ELF-1 (cell line): ENCODE data around the gene DEUP1.
"Not testable (repeated sequence)": the region's sequence is repeated elsewhere in the genome, so short reads cannot be mapped to it uniquely, and the experiment has no call there.

Source experiments
- DNase-seq: peaks from one replicate; pipeline ENCODE4 v3.0.0-alpha.2; 2016; ENCODE audit warnings: low read depth, low spot score

Gene DEUP1

DNA sequence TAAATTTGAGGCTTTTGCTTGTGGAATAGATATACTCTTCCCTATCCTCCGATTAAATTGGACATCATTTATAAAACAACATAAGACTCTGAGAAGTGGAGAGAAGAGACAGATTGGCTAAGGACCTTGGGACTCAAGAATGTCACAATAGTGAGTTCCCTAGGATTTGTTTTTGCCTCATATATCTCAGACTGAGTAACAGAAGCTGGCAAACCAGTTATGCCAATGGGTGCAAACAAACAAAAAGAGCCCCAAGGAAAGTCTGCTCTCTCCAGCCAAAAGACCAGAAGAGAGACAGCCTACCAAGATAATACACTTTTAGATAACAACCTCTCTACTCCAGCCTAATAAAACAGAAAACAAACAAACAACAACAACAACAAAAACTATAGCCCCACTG, 28.9 kb downstream of the DEUP1 start:
- DNase-seq, result no peak

DNA sequence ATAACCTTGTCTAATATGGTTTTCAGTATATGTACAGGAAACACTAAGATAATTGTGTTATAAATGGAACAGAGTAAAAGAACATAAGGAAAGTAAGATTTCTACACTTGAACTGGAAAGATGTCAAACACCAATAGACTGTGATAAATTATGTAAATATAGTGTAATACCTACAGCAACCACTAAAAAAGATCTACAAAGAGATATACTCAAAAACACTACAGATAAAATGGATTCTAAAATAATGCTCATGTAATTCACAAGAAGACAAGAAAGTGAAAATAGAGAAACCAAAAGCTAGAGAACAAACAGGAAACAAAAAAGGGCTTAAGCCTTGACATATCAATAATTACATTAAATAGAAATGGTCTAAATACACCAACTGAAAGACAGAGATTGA, 30.9 kb downstream of the DEUP1 start:
- no peak for DNase-seq

DNA sequence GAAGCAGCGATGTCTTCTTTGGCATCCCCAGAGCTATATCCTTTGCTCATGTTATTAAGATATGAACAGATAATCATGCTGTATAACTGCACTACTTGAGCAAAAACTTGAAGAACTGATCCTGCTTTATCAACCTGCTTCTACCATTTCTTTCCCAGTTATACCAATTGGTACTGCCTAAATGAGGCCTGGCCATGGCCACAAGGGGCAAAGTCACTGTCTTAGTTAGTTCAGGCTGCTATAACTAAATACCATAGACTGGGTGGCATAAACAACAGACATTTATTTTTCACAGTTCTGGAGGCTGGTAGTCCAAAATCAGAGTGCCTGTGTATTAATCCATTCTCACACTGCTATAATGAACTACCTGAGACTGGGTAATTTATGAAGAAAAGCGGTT, 37.5 kb downstream of the DEUP1 start:
- DNase-seq, result no peak

DNA sequence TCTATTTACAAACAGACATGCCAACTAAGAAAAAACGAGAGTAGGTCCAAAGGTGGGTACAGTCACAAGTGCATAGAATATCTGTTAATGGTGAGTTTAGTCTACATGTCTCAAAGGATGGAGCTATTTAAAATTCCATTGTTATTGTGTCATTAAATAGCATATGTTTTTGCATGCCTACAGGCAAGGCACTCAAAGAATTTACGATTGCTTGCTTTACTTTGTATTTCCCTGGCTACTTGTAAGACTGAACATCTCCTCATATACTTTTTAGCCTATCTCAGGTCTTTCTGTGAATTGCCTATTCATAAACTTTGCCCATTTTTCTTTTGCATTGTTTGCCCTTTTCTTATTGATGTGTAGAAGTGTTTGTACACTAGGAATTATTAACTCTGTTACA, 39.7 kb downstream of the DEUP1 start:
- DNase-seq, result no peak

DNA sequence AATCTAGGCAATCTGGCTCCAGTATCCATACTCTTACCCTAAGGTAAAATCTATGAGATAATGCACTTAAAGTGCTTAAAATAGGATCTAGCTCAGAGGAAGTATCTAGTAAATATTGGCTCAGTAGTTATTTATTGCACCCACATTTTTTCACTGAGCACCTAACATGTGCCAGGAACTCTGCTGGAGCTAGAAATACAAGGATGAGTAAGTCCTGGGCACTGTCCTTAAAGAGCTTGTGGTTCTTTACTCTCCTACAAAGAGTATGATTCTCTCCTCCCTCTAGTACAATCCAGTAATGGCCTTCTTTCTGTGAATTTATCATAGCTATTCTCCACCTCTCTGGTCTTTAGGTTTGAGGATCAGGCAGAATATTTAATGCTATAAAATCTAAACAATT, 59.2 kb downstream of the DEUP1 start:
- no peak for DNase-seq

DNA sequence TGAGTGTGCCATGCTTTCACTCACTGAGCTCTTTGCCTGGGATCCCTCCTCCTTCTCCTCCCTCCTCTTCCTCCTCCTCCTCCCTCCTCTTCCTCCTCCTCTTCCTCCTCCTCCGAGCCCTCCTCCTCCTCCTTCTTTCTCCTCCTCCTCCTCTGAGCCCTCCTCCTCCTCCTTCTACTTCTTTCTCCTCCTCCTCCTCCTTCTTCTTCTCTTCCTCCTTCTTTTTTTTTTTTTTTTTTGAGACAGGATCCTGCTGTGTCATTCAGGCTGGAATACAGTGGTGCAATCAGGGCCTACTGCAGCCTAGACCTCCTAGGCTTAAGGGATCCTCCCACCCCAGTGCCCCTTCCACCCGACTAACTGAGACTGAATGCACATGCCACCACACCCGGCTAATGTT, 62.3 kb downstream of the DEUP1 start:
- peak; percentile 16 for DNase-seq

DNA sequence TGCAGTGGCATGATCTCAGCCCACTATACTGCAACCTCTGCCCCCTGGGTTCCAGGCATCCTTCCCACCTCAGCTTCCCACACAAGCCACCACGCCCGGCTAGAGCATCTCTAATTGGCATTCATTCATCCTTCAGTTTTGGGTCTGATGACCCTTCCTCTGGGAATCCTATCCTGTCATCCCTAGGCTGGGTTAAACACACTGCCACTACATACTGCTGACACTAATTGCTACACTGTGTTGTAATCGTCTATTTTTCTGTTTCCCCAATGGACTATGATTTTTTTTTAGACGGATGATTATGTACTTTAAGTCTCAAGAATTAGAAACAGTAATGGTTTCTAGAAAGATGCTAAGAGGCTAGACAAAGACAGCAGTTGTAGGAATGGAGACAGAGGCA, 62.8 kb downstream of the DEUP1 start:
- no peak for DNase-seq

DNA sequence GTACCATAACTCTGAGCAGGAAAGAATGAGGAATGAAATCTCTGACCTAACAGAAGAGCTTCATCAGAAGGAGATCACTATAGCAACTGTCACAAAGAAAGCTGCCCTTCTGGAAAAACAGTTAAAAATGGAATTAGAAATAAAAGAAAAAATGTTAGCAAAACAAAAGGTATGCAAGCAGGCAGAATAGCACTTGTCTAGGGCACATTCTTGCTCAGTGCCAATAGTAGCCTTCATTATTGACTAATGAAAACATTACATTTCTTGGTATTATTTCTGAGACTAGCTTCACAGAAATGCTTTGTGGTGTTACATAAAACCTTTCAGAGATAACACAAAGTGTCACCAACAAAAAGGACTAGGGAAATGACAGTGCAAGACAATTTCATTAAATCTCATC, 63.9 kb downstream of the DEUP1 start:
- no peak for DNase-seq

DNA sequence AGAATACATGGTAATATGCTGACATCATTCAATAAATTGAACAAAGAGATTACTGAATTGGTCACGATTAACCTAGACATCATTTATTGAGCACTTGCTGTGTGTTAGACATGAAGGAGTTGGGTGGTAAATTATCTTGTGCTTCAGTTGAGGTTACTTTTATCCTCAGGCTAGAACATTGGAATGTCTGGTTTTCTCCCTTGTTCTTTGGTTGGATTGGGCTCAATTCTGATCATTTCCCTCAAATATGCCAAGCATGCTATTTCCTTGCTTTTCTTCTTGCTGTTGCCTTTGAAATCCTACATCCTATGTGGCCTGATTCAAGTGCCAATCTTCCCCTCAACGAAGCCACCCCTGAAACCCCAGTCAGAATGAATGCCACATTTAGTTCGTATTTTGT, 65.8 kb downstream of the DEUP1 start:
- DNase-seq, result peak; percentile 18

DNA sequence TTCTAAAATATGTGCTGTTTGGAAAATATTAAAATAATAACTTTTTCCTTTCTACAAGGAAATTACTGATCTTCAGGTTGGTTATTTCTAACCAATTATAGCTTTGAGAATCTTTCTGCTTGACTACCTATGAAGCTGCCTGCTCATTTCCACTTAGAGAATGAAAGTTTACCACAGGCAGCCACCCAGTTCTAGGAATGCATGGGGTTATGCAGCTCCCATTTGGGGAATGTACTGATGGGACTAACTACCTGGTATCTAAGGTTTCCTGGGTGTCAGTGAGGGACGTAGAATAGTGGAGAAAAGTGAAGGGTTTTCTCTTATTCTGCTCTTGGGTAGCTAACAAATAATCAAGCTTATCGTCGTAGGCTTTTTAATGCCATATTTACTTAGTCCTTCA, 73.4 kb downstream of the DEUP1 start:
- DNase-seq, result no peak

DNA sequence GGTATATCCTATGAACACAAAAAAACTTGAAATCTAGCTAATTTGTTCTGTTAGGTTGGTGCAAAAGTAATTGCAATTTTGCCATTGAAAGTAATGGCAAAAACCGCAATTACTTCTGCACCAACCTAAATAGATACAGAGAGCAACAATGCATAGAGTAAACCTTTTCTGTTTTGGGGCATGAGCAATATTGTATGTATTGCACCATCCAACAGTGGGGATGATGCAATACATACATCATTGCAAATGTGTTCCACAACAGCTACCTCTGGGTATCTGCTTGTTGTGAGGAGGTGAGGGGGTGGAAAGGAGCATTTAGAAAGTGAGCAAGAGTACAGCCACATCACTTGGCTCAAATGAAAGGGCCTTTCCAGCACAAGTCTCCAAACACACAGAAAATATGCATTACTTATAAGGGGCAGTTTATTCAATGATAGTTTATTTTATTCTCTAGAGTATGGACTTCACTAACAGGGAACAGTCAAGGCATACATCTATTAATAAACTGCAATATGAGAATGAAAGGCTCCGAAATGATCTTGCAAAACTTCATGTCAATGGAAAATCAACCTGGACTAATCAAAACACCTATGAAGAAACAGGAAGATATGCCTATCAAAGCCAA, 77.3 kb downstream of the DEUP1 start:
- DNase-seq, result no peak

DNA sequence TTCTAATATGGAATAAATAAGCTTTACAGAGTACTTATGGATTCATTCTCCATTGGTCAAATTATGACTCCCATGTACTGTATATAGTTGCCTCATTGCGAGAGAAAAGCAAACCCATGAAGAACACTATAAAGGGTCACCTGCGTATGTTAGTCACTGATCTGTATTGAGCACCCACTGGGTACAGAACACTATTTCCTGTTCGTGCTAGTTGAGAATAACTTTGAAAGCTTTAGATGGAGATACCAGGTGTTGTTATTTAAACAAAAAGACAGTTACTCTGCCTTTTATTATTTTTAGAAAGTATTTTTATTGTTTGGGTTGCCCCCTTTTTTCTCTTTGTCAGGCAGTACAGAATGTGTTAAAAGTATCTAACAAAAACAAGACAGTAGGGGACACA, 79.9 kb downstream of the DEUP1 start:
- DNase-seq, result no peak

DNA sequence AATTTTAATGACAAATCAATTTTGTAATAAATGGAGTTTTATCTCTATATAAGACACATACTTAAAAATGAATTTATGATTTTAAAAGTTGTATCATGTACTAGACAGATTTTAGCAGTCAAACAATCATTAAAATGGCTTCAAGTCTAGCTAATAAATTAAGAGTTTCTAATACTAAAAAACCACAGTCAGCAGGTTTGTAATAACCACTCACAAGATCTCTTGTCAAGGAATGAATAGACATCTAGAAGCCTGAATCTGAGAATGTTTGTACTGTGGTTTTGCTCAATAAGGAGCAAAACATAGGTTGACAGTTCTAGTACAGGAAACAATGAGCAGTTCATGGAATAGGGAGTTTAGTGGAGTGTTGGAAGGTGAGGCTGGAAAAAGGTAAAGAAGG, 81.2 kb downstream of the DEUP1 start:
- no peak for DNase-seq

DNA sequence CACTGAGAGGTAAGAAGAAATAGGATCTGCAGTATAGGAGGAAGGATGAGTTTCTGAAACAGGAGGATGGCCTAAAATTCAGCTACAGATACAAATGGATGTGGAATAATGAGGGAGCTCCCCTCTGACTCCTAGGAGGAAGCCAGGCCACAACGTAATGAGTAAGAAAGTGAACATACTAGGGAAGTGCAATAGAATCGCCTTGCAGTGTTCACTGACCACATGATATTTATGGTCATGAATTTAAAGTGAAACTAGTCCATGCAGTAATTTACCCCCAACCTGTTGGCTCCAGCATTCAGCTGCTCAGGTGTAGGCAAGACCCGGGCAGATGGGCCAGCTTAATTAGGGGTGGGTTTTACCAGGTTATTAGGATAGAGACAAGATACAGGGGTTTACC, 101.7 kb downstream of the DEUP1 start:
- no peak for DNase-seq

DNA sequence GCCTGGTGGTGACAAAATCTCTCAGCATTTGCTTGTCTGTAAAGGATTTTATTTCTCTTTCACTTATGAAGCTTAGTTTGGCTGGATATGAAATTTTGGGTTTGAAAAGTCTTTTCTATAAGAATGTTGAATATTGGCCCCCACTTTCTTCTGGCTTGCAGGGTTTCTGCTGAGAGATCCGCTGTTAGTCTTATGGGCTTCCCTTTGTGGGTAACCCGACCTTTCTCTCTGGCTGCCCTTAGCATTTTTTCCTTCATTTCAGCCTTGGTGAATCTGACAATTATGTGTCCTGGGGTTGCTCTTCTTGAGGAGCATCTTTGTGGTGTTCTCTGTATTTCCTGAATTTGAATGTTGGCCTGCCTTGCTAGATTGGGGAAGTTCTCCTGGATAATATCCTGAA, 112.7 kb downstream of the DEUP1 start:
- DNase-seq, result not testable (repeated sequence)

DNA sequence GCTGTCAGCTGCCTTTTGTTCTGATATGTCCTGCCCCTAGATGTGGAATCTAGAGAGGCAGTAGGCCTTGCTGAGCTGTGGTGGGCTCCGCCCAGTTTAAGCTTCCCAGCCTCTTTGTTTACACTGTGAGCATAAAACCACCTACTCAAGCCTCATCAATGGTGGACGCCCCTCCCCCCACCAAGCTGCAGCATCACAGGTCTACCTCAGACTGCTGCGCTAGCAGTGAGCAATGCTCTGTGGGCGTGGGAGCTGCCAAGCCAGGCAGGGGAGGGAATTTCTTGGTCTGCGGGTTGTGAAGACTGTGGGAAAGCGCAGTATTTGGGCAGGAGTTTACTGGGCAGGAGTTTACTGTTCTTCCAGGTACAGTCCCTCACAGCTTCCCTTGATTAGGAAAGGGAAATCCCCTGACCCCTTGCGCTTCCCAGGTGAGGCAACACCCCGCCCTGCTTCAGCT, 114.1 kb downstream of the DEUP1 start:
- DNase-seq, result peak; percentile 97

DNA sequence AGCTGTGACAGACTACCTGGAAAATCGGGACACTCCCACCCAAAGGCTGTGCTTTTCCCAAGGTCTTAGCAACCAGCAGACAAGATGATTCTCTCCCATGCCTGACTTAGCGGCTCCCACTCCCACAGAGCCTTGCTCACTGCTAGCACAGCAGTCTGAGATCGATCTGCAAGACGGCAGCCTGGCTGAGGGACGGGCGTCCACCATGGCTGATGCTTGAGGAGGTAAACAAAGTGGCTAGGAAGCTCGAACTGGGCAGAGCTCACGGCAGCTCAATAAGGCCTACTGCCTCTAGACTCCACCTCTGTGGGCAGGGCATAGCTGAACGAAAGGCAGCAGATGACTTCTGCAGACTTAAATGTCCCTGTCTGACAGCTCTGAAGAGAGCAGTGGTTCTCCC, 127.7 kb downstream of the DEUP1 start:
- no peak for DNase-seq

DNA sequence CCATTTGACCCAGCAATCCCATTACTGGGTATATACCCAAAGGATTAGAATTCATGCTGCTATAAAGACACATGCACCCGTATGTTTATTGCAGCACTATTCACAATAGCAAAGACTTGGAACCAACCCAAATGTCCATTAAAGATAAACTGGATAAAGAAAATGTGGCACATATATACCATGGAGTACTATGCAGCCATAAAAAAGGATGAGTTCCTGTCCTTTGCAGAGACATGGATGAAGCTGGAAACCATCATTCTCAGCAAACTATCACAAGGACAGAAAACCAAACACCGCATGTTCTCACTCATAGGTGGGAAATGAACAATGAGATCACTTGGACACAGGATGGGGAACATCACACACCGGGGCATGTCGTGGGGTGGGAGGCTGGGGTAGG, 133.1 kb downstream of the DEUP1 start:
- DNase-seq, result not testable (repeated sequence)

DNA sequence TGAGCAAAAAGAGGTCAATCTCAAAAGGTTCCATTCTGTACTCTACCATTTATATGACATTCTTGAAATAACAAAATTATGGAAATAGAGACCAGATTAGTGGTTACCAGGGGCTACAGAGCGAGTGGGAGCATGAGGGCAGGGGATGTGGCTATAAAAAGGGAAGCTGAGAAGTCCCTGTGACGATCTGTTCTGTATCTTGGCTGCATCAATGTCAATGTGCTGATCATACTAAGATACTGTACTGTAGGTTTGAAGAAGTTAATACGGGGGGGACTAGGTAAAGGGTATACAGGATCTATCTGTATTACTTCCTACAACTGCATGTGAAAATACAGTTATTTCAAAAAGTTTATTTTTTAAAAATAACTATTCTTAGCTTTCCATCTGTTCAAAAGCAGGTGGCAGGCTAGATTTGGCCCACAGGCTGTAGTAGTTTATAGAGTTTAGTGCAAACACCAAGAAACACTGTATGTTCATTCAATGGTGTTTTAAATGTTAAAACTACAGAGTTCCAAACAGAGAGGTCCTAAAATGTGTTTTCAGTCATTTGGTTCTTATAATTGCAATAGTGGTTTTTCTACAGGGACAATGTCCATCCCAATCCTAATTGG, 134.5 kb downstream of the DEUP1 start:
- DNase-seq, result no peak

DNA sequence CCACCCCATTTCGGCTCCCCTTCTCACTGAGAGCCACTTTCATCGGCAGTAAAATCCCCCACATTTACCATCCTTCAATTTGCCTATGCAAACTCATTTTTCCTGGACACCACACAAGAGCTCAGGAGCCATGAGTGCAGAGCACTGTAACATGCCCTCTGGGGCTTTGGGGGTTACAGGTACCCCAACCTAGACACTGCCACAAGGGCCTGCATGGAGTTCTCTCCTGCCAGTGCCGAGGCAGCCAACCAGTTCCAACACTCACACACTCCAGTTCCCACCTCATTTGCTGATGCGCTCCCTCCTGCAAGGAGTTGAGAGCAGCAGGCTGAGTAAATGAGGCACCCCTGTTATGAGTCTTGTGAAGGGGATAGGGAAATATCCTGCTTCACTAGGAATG, 136.5 kb downstream of the DEUP1 start:
- DNase-seq, result no peak

DNA sequence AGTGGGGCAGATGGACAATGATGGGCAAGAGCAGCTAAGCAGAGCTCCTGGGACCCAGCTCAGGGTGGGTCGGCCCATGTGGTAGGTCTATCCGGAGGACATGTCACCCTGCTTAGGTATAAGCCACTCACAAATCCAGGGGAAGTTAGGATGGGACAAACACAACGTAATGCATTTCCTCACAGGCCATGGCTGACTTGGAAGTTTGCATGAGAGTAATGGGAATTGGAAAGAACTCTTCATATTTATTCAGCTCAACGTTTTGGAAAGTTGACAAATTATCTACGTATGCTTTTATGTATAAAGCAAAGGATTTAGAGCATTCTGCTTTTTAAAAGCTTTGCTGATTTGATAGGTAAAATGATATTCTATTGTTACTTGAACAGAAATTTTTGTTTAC, 137.7 kb downstream of the DEUP1 start:
- DNase-seq, result no peak

DNA sequence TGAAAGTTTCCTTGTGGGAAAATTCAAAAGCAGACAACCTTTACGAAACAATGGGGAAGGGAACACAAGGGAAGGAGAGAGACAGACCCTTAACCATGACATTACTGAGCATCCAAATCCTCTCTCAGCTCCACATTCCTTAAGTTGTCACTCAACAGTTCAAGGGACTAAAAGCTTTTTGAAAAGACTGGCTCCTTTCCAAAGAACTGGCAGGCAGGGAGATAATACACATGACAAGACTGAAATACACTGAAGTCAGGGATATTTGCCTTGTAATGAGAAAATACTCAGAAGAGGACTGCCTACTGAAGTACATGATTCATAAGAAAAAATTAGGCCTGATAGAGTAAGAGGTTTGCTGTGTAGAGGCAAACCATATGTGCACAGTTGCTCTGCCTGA, 143.6 kb downstream of the DEUP1 start:
- no peak for DNase-seq

DNA sequence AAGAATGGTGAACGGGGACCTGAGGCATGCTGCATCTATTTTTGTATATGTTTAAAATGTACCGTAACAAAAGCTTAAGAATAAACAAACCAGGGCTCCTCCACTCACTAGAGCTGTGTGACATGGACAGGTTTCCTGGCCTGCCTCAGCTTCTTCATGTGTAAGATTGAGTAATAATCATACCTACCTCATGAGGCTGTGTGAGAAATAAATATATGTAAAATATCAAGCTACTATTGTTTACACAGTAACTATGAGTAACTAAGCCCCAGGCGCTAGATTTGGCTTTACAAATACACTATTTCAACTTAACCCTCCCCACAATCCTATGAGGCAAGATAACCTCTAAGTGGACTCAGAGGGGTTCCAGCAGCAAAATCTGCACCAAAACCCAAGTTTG, 146.3 kb downstream of the DEUP1 start:
- no peak for DNase-seq

DNA sequence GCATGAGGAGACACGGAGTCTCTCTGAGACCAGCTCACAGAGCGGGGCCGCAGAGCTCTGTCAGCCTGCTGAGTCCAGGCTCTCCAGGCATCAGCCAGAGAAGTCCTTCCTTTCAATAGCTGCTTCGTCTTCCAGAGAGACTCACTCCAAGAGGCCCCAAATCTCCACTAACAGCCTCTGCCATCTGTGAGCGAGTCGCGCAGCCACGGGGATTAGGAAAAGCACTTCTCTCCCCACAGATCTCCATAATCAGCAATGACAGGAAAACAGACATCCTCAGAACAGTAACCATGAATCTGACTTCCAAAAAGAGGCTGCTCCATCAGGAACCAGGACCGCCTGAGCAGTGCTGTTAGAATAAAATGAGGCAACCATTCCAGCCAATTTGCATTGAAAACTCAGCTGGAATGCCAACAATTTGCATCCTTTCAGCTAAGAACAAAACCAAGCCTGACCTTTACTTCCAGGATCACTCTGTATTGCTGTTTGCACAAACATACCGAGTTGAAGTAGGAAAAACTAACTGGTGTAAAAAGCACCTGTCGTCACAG, 147.2 kb downstream of the DEUP1 start:
- peak; percentile 61 for DNase-seq
